ENCODE measurements around the gene UCN2. TPM values are rescaled to one million over a fixed set of nuclear protein-coding genes. Genes with fewer than 3 reads are reported as not detected.

UCN2 gene, protein sequence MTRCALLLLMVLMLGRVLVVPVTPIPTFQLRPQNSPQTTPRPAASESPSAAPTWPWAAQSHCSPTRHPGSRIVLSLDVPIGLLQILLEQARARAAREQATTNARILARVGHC
- total RNA-seq (not detected), polyA plus RNA-seq (under 1 TPM in 1 of 2 donors, not detected in 1; 0.19 TPM)

DNA sequence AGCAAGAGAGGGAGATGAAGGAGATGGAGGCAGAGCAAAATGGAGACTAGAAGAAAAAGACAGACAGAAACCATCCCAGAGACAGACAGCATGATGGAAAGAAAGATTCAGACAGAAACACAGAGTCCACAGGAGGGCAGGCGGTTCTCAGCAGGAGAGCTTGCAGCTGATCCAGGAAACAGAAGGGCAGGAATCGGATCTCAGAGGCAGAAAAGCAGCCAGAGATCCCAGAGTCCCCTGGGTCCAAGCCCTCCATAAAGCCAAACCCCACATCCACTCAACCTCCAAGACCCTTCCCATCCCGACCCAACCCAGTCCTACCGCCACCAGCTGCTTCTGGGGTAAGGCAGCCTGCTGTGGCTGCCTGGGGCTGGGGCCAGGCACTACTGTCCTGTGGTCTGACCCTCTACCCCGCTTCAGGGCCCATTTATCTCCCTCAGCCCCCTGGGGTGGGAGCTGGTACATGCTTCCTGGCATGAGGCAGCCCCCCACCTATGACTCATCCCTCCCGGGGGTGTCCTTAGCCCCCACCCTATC lies at the start of gene UCN2:
Gene UCN2, minus strand, starts transcription at position 400 of the 537 bp plus-strand sequence. CDS start 657 bp downstream, outside the sequence.
- Histone ChIP-seq H3K27me3 (no peaks in the 10 kb centered on the region), H3K4me1 (no peaks in the 10 kb centered on the region), H3K9me3 (no peaks in the 10 kb centered on the region), H3K4me3 (no peak within 1 kb of the TSS), H3K27ac (no peak within 1 kb of the TSS), H3K36me3 (no peaks in the 10 kb centered on the region)
- no peak for ATAC-seq
- TF ChIP-seq, protein P1, sequence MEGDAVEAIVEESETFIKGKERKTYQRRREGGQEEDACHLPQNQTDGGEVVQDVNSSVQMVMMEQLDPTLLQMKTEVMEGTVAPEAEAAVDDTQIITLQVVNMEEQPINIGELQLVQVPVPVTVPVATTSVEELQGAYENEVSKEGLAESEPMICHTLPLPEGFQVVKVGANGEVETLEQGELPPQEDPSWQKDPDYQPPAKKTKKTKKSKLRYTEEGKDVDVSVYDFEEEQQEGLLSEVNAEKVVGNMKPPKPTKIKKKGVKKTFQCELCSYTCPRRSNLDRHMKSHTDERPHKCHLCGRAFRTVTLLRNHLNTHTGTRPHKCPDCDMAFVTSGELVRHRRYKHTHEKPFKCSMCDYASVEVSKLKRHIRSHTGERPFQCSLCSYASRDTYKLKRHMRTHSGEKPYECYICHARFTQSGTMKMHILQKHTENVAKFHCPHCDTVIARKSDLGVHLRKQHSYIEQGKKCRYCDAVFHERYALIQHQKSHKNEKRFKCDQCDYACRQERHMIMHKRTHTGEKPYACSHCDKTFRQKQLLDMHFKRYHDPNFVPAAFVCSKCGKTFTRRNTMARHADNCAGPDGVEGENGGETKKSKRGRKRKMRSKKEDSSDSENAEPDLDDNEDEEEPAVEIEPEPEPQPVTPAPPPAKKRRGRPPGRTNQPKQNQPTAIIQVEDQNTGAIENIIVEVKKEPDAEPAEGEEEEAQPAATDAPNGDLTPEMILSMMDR (IDR thresholded peaks at IDR 0.05): no peak
- intact Hi-C loops (cut with DNase I): no loop called here
- FAIRE-seq: no peak
- 67 to 83% methylated on average over 6 of the region's 6 CpGs for WGBS, 2 donors
- peak in 1 of 6 donors; percentile 46 for DNase-seq

DNA sequence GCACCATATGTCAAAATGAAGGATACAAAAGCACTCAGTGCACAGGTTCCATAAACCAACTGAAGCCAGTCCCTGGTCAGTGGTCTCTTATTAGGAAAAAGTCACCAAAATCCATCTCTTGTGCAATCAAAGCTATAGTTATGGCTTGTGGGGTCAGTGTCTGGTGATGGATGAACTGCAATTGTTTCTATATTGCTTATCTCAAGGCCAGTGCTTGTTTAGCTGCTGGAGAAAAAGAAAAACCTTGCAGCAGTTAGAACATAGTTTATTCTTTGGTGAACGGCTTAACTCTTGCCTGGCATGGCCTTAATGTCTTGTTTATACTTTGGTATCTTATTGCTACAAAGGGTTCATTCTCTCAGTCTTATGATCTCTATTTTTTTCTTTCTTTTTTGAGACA lies 48.7 kb upstream of the UCN2 start:
- Histone ChIP-seq H3K27me3 (no peaks in the 10 kb centered on the region), H3K4me1 (peaks cover 8% of the 10 kb centered on the region in 3 donors), H3K9me3 (no peaks in the 10 kb centered on the region), H3K36me3 (no peaks in the 10 kb centered on the region), H3K4me3 (no peak overlapping the region), H3K27ac (no peak overlapping the region)
- TF ChIP-seq, protein P1 (IDR thresholded peaks at IDR 0.05): no peak
- FAIRE-seq (no peak), DNase-seq (no peak), ATAC-seq (no peak)
- WGBS, 2 donors: 33 to 40% methylated on average over 1 of the region's 1 CpG
- intact Hi-C loops (cut with DNase I): no loop called here

DNA sequence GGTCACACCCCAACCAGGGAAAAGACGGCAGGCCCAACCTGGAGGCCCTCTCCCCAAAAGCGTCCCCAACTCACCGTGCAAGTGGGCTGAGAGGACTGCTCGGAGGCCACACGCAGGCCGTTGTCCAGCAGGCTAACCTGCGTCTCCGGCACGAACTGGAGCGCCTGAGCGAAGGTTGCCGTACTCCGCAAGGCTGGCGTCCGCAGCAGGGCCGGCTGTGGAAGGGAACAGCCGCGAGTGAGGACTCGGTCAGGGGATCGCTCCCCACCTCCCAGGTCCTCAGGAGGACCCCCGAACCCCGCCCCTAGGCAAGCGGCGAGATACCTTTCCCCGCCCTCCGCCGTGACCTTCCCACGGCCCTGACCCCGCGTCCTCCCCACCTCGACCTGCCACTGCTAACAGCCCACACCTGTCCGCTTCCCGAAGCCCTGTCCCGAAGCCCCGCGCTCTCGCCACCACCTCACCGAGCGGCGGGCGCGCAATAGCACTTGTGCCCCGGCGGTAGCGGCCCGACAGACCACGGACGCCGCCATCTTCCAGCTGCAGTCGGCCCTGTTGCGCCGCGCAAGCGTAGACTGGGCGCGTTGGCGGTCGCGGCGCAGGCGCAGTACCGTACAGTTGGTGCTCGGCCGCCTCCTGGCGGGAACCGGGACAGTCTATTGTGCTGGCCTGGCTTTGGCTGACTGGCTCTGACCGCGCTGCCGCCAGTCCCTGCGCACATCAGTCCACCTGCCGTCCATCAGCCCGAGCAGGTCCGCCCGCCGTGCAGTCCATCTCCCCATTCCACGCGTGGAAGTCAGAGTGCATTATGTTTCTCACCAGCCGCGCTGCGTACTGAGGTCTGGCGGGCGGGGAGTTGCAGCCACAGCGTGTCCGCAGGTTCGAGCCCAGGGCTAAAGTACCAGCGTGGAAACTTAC lies 45.8 kb upstream of the UCN2 start, which contains the start of gene UQCRC1:
Gene UQCRC1, minus strand, starts transcription at position 559 of the 918 bp plus-strand sequence. Its CDS starts 26 bp downstream, at position 533.
- FAIRE-seq (no peak), DNase-seq (peak; percentile 87 to 98 (median 94)), ATAC-seq (peak; percentile 99 to 100 (median 100))
- no peaks in the 10 kb centered on the region for H3K27me3 ChIP-seq
- H3K27ac ChIP-seq: peak within 1 kb of the TSS; percentile 66 to 77 (median 70)
- 1% methylated on average over 74 to 86 of the region's 86 CpGs for WGBS, 2 donors
- intact Hi-C loops (cut with DNase I): no loop called here
- no peaks in the 10 kb centered on the region for H3K9me3 ChIP-seq
- TF ChIP-seq, protein P1 (IDR thresholded peaks at IDR 0.05): peak; percentile 55 to 77 (median 70)
- peaks cover 8% of the 10 kb centered on the region in 3 donors for H3K4me1 ChIP-seq
- H3K36me3 ChIP-seq: peaks cover 5 to 16% (median 6%) of the 10 kb centered on the region in 3 donors
- peak within 1 kb of the TSS; percentile 64 to 94 (median 84) for H3K4me3 ChIP-seq

DNA sequence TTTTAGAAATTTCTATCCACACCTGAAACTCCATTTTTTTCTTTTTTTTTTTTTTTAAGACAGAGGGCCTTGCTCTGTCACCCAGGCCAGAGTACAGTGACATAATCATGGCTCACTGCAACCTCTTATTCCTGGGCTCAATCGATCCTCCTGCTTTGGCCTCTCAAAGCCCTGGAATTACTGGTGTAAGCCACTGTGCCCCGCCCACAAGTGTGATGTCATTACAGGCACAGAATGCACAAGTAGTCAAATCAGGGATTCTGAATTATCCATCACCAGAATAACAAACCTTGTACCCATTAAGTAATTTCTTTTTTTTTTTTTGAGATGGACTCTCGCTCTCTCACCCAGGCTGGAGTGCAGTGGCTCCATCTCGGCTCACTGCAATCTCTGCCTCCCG lies 43.9 kb upstream of the UCN2 start:
- intact Hi-C loops (cut with DNase I): no loop called here
- WGBS, 2 donors: 95 to 96% methylated on average over 5 of the region's 5 CpGs
- Histone ChIP-seq H3K4me3 (no peak overlapping the region), H3K9me3 (no peaks in the 10 kb centered on the region), H3K27me3 (no peaks in the 10 kb centered on the region), H3K27ac (no peak overlapping the region), H3K4me1 (peaks cover 8% of the 10 kb centered on the region in 3 donors), H3K36me3 (peaks cover 6 to 32% (median 21%) of the 10 kb centered on the region in 3 donors)
- FAIRE-seq (no peak), ATAC-seq (no peak), DNase-seq (no peak)
- TF ChIP-seq, protein P1 (IDR thresholded peaks at IDR 0.05): no peak
